GM10266 (cell line): ENCODE measurements around the gene CCN5.

Experiments
- DNase-seq: peaks from one replicate; pipeline ENCODE4 v3.0.0; 2012; ENCODE audit errors: extremely low spot score
- TF ChIP-seq, protein P1 (sequence below): IDR thresholded peaks from 2 replicates; pipeline ENCODE4 v1.5.1; 2012; ENCODE audit warnings: mild to moderate bottlenecking, low read depth; ENCODE audit not compliant: control insufficient read depth, insufficient read depth; ENCODE audit errors: missing control alignments

CCN5 gene

DNA sequence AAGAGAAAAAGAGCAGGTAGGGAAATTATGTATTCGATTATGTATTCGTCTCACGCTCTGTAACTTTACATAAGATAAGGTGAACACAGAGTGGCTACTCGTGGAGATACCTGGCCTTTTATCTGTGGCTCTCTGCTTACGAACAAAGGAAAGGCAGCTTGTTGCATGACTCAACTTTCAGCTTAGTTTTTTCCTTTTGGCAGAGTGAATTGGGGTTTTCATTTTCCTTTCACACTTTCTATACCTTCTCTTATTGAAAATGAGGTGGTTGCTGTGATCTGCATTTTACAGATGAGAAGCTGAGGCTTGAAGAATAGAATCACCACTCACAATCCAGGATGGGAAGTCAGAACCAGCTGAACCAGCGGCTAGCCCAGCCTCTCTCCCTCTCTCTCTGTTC, 17.2 kb downstream of the CCN5 start:
- no peak for DNase-seq
- TF ChIP-seq, protein P1, sequence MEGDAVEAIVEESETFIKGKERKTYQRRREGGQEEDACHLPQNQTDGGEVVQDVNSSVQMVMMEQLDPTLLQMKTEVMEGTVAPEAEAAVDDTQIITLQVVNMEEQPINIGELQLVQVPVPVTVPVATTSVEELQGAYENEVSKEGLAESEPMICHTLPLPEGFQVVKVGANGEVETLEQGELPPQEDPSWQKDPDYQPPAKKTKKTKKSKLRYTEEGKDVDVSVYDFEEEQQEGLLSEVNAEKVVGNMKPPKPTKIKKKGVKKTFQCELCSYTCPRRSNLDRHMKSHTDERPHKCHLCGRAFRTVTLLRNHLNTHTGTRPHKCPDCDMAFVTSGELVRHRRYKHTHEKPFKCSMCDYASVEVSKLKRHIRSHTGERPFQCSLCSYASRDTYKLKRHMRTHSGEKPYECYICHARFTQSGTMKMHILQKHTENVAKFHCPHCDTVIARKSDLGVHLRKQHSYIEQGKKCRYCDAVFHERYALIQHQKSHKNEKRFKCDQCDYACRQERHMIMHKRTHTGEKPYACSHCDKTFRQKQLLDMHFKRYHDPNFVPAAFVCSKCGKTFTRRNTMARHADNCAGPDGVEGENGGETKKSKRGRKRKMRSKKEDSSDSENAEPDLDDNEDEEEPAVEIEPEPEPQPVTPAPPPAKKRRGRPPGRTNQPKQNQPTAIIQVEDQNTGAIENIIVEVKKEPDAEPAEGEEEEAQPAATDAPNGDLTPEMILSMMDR, result no peak

DNA sequence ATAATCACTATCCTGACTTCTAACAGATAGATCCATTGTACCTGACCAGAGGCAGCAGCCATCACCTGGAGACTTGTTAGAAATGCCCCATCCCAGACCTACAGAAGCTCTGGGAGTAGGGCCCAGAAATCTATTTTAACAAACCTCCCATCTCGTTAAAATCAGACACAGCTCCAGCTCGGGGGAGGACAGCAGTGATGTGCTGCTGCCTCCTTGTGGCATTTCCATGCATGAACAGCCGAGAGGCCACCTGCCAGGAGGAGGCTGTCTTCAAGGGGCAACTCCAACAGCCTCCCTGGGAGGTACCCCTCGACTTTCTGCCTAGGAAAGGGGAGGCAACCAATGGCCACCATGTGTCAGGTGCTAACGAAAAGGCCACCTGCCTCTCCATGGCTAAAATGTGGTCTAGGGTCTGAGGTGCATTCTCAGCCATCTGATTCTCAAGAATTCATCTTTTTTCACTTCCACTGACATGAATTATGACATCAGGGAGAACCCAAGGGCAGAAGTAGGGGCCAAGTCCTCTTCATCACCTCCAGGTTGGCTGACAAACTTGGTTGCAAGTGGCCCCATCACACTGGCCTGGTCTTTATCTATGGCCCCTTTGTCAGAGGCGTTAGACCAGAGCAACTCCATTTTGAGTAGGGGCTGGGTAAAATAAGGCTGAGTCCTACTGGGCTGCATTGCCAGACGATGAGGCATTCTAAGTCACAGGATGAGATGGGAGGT, 18.3 kb downstream of the CCN5 start:
- TF ChIP-seq, protein P1, result peak; percentile 91
- DNase-seq, result peak; percentile 82

DNA sequence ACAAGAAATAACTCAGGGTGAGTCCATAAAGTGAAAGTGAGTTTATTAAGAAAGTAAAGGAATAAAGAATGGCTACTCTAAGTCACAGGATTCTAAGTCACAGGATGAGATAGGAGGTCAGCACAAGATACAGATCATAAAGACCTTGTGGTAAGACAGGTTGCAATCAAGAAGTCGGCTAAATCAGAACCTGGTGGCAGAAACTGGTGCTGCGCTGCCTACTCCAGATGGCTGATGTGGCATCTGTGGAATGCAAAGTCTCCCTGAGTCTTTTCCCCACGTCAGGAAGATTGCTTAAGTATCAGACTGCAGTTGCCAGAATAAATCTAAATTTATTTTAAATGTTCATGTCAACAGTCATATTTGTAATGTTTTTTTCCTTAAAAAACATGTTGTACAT, 19.8 kb downstream of the CCN5 start:
- DNase-seq, result no peak
- TF ChIP-seq, protein P1, result no peak

DNA sequence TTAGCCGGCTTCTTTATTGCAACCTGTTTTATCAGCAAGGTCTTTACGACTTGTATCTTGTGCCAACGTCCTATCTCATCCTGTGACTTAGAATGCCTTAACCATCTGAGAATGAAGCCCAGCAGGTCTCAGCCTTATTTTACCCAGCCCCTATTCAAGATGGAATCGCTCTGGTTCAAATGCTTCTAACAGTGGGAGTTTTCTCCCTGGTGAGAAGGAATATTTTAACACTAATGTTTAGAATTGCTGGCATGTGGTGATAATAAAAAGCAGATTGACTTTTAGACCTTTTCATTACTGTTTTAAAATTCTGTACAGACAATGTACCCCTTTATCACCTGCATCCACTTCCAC, 20.6 kb downstream of the CCN5 start:
- no peak for DNase-seq
- TF ChIP-seq, protein P1, result no peak

DNA sequence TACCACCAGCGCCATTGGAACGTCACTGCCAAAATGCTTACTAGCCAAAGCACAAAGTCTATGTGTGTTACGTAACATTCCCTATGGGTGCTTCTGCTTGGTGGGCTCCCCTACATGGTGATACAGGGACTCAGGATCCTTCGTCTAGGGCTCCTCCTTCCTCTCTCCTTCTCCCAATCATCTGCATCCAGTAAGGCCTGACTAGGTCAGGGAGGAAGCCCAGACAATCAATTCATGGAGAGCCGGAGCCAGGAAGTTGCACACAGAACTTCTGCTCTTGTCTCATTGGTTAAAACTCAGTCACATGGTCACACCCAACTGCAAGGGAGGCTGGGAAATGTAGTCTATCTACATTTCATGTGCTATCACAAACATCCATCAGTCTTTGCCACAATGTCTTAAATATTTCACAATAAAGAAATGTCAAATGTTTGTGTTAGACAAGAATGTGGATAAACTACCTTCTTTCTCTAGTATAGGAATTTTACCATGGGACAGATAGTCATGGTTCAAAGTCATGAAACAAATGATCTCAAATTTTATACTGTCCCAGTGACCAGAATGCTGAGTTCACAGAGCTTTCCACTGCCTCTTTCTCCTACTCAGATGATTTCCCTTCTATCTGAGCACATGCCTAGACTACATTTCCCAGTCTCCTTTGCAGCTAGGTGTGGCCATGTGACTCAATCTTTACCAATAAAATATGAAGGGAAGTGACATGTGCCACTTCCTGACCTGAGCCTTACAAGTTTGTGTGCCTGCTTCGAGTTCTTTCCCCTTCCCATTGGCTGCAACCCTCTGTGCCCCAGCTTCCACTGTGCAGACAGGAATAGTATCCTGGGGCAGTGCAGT, 21.2 kb downstream of the CCN5 start:
- DNase-seq, result peak; percentile 61

DNA sequence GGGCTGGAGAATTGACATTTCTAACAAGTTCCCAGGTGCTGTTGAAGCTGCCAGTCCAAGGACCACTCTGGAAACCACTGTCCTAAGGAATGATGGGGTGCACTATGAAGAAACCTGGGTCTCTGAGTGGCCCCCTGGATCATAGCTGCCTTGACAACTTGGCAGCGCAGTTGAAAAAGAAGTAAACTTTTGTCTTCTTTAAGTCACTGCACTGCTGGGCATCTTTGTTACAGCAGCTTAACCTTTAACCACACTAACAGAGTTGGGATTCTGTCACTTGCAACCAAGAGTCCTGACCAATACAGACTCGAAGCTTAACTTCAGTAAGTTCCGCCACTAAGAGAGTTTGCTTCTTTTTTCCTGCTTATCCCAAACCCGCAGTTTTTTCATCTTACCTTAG, 21.9 kb downstream of the CCN5 start:
- no peak for DNase-seq
- TF ChIP-seq, protein P1, result no peak

More for the DNA sequence above, 21.2 kb downstream of the CCN5 start:
- TF ChIP-seq, protein P1, result no peak
